ENCODE measurements around the gene CHEK1. TPM values are rescaled to one million over a fixed set of nuclear protein-coding genes. Genes with fewer than 3 reads are reported as not detected.

Gene CHEK1
- total and polyA plus RNA-seq, 9 of the 15 experiments (the other 6 are each of a cell fraction or from before 2014, with no cell fraction given) = 62.6 to 108 (median 87.5) TPM

DNA sequence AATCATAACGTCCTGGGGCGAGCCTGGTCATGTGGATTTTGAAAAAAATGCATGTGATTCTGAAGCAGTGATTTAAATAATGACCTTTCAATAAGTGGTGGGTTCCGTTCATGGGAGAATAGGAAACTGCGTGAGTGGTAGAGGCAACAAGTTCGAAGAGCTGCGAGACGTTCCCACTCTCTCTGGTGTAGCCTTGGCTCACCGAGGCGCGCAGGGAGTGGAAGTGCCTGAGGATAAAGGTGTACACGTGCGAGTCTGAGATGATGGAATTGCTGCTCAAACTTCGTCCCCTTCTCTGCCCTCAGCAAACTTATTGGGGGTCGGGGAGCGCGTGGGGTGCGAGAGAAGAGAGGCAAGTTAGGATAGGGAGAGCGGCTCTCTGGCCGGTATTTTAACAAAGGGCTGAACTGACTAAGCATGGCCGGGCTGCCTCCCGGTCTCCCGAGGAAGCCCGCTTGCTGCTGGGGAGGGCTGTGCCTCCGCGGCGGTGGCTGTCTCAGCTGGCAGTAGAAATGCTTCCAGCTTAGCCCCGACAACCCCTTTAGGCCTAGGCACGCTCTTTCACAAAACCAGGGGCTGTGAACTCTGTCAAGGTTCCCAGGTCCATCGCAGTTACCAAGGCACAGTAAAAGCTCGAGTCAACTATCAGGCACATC is 33.2 kb upstream of the CHEK1 start (continued):
- TF ChIP-seq, protein P1, sequence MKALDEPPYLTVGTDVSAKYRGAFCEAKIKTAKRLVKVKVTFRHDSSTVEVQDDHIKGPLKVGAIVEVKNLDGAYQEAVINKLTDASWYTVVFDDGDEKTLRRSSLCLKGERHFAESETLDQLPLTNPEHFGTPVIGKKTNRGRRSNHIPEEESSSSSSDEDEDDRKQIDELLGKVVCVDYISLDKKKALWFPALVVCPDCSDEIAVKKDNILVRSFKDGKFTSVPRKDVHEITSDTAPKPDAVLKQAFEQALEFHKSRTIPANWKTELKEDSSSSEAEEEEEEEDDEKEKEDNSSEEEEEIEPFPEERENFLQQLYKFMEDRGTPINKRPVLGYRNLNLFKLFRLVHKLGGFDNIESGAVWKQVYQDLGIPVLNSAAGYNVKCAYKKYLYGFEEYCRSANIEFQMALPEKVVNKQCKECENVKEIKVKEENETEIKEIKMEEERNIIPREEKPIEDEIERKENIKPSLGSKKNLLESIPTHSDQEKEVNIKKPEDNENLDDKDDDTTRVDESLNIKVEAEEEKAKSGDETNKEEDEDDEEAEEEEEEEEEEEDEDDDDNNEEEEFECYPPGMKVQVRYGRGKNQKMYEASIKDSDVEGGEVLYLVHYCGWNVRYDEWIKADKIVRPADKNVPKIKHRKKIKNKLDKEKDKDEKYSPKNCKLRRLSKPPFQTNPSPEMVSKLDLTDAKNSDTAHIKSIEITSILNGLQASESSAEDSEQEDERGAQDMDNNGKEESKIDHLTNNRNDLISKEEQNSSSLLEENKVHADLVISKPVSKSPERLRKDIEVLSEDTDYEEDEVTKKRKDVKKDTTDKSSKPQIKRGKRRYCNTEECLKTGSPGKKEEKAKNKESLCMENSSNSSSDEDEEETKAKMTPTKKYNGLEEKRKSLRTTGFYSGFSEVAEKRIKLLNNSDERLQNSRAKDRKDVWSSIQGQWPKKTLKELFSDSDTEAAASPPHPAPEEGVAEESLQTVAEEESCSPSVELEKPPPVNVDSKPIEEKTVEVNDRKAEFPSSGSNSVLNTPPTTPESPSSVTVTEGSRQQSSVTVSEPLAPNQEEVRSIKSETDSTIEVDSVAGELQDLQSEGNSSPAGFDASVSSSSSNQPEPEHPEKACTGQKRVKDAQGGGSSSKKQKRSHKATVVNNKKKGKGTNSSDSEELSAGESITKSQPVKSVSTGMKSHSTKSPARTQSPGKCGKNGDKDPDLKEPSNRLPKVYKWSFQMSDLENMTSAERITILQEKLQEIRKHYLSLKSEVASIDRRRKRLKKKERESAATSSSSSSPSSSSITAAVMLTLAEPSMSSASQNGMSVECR (CRISPR knock-in tag; IDR thresholded peaks at IDR 0.05) = peak; percentile 39; the same call in 1 of the 2 replicates
- TF ChIP-seq NRF1 (conservative IDR thresholded peaks at IDR 0.05 in 1 of 2, IDR thresholded peaks at IDR 0.05 in 1 of 2) = no peak
- no peak for TF ChIP-seq MBD2 (IDR thresholded peaks at IDR 0.05; ENCODE audit: borderline replicate concordance, low read depth)
- TF ChIP-seq ZNF12 (CRISPR knock-in tag; IDR thresholded peaks at IDR 0.05) = no peak
- TF ChIP-seq, protein P2, sequence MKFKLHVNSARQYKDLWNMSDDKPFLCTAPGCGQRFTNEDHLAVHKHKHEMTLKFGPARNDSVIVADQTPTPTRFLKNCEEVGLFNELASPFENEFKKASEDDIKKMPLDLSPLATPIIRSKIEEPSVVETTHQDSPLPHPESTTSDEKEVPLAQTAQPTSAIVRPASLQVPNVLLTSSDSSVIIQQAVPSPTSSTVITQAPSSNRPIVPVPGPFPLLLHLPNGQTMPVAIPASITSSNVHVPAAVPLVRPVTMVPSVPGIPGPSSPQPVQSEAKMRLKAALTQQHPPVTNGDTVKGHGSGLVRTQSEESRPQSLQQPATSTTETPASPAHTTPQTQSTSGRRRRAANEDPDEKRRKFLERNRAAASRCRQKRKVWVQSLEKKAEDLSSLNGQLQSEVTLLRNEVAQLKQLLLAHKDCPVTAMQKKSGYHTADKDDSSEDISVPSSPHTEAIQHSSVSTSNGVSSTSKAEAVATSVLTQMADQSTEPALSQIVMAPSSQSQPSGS (CRISPR knock-in tag; IDR thresholded peaks at IDR 0.05) = no peak
- no peak for TF ChIP-seq TSC22D4 (tag; IDR thresholded peaks at IDR 0.05)
- TF ChIP-seq U2AF2 (optimal IDR thresholded peaks at IDR 0.05; ENCODE audit: low read depth, low read length) = no peak
- TF ChIP-seq, protein P3, sequence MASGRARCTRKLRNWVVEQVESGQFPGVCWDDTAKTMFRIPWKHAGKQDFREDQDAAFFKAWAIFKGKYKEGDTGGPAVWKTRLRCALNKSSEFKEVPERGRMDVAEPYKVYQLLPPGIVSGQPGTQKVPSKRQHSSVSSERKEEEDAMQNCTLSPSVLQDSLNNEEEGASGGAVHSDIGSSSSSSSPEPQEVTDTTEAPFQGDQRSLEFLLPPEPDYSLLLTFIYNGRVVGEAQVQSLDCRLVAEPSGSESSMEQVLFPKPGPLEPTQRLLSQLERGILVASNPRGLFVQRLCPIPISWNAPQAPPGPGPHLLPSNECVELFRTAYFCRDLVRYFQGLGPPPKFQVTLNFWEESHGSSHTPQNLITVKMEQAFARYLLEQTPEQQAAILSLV (tag; IDR thresholded peaks at IDR 0.05) = no peak
- TF ChIP-seq POU5F1 (IDR thresholded peaks at IDR 0.05; ENCODE audit: borderline replicate concordance, low read depth, low read length, partially characterized antibody) = no peak
- TF ChIP-seq KDM5B (IDR thresholded peaks at IDR 0.05; ENCODE audit: insufficient replicate concordance, low read depth, low read length) = peak; percentile 10
- TF ChIP-seq, protein P4, sequence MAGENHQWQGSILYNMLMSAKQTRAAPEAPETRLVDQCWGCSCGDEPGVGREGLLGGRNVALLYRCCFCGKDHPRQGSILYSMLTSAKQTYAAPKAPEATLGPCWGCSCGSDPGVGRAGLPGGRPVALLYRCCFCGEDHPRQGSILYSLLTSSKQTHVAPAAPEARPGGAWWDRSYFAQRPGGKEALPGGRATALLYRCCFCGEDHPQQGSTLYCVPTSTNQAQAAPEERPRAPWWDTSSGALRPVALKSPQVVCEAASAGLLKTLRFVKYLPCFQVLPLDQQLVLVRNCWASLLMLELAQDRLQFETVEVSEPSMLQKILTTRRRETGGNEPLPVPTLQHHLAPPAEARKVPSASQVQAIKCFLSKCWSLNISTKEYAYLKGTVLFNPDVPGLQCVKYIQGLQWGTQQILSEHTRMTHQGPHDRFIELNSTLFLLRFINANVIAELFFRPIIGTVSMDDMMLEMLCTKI (IDR thresholded peaks at IDR 0.05; ENCODE audit: partially characterized antibody) = no peak
- TF ChIP-seq, protein P5, sequence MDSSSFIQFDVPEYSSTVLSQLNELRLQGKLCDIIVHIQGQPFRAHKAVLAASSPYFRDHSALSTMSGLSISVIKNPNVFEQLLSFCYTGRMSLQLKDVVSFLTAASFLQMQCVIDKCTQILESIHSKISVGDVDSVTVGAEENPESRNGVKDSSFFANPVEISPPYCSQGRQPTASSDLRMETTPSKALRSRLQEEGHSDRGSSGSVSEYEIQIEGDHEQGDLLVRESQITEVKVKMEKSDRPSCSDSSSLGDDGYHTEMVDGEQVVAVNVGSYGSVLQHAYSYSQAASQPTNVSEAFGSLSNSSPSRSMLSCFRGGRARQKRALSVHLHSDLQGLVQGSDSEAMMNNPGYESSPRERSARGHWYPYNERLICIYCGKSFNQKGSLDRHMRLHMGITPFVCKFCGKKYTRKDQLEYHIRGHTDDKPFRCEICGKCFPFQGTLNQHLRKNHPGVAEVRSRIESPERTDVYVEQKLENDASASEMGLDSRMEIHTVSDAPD (CRISPR knock-in tag; IDR thresholded peaks at IDR 0.05) = no peak
- TF ChIP-seq, protein P6, sequence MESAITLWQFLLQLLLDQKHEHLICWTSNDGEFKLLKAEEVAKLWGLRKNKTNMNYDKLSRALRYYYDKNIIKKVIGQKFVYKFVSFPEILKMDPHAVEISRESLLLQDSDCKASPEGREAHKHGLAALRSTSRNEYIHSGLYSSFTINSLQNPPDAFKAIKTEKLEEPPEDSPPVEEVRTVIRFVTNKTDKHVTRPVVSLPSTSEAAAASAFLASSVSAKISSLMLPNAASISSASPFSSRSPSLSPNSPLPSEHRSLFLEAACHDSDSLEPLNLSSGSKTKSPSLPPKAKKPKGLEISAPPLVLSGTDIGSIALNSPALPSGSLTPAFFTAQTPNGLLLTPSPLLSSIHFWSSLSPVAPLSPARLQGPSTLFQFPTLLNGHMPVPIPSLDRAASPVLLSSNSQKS (CRISPR knock-in tag; IDR thresholded peaks at IDR 0.05) = no peak
